Right lobe of liver (tissue), 4 donors: ENCODE results near the gene WIPI1.

ENCODE experiments used
- CTCF ChIP-seq, 4 donors: fragments of 200-600 bp in 3 of 4; fragments of 450-650 bp in 1 of 4; IDR thresholded peaks; one replicate each; pipeline versions ENCODE4 v1.5.1 to v1.8.0; 2016 to 2022; ENCODE audit warnings: antibody characterized with exemption in 4 of 4, mild to moderate bottlenecking in 2 of 4
- POLR2A ChIP-seq: fragments of 450-650 bp; IDR thresholded peaks from one replicate; pipeline ENCODE4 v1.6.1; 2017; ENCODE audit warnings: antibody characterized with exemption, mild to moderate bottlenecking
- donor health status: DM: no; HTN: no; CAD: no.
- donor health status: DM: no; HTN: no; CAD: no.
- donor health status: DM: no; HTN: yes; CAD: no.

GRCh38 chr17:68458260-68459036, 1.2 kb upstream of the WIPI1 start:
- no peak for TF ChIP-seq CTCF (IDR thresholded peaks at IDR 0.05)
- no peak for TF ChIP-seq POLR2A
